ENCODE data around the gene SLC35E2B. TPM values are rescaled to one million over a fixed set of nuclear protein-coding genes. Genes with fewer than 3 reads are reported as not detected.
A peak's percentile ranks its signal among the peaks of the same experiment; 100 is the strongest.
"Not testable (repeated sequence)": the region's sequence is repeated elsewhere in the genome, so short reads cannot be mapped to it uniquely, and the experiment has no call there.

Gene SLC35E2B
- 17.6 and 20.1 TPM in 2 replicates for total RNA-seq (2014; rRNA removed; shearing (Covaris generic))
- polyA plus RNA-seq (2014; cell fraction: nucleus; rRNA removed): 20.1 and 31.9 TPM in 2 replicates

DNA sequence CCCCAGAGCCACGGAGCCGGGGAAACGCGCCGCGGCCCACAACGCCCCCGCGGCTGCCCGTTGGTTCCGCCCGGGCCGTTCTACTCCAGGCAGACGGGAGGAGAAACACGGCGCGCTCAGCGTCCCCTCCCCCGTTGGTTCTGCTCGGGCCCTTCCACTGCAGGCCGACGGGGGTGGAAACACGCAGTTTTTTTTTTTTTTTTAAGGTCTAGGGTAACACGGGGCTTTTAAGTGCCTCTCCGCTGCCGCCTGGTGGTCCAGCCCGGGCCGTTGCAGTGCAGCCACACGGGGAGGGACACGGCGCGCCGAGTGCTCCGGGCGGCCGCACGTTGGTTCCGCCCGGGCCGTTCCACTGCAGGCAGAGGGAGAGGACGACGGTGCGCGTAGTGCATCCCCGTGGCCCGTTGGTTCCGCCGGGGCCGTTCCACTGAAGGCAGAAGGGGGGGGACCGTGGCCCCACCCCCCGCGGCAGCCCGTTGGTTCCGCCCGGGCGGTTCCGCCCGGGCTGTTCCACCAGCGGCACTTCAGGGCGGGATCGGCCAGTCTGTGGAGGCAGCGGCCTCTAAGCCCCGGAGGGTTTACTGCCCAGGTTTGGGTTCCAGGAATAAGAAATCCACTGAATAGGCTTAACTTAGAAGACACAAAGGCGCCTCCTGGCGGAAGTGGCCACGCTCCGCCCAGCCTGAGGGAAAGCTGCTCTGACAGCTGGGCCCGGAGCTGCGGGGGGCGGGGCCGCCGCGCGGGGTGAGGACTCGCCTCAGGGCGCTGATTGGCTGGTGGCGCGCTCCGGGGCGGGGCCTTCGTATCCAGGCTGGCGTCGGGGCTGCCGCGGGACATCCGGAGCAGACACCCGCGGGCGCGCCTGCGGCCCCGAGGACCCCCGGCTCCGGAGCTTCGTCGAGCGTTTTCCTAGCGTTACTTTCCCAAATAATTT lies at the start of gene SLC35E2B:
Gene SLC35E2B (minus strand): TSS at position 82 of the 934 bp plus-strand sequence. CDS start 16,096 bp downstream, outside the sequence.
- DNase-seq (ENCODE audit: extremely low read depth, low read depth): peak; percentile 76

DNA sequence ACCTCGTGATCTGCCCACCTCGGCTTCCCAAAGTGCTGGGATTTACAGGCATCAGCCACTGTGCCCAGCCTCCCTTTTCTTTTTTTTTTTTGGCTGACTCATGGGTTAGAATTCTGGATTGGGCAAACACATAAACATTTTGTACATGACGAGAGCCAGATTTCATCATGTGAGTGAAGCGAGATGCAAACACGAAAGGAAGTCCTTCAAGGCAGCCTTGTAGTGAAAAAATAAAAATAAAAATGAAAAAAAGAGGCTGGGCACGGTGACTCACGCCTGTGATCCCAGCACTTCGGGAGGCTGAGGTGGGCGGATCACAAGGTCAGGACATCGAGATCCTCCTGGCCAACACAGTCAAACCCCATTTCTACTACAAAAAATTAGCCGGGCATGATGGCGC lies 48.4 kb upstream of the SLC35E2B start:
- DNase-seq (ENCODE audit: extremely low read depth, low read depth): peak; percentile 59

DNA sequence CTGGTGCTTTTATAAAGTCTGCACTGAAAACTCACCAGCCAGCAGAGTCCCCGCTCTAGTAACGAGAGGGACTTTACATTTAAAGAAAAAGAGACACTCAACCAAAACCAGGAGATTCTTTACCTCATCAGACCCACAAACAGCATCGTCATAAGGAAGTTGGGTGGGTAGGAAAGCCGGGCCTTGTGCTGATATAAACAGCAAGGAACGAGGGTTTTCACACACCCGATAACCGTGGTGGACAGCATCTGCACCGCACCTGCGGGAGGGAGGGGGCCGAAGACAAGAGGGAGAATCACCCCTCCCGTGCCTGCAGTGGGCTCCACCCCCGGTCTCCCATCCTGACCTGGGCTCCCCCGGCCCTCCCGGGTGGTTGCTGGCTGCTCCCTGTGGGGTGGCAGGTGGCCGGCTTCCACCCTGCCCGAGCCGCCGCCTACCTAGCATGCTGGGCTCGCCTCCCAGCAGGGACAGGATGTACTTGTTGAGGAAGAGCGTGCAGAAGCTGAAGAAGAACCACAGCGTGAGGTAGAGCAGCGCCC lies 46.3 kb upstream of the SLC35E2B start:
- DNase-seq (ENCODE audit: extremely low read depth, low read depth): not testable (repeated sequence)

DNA sequence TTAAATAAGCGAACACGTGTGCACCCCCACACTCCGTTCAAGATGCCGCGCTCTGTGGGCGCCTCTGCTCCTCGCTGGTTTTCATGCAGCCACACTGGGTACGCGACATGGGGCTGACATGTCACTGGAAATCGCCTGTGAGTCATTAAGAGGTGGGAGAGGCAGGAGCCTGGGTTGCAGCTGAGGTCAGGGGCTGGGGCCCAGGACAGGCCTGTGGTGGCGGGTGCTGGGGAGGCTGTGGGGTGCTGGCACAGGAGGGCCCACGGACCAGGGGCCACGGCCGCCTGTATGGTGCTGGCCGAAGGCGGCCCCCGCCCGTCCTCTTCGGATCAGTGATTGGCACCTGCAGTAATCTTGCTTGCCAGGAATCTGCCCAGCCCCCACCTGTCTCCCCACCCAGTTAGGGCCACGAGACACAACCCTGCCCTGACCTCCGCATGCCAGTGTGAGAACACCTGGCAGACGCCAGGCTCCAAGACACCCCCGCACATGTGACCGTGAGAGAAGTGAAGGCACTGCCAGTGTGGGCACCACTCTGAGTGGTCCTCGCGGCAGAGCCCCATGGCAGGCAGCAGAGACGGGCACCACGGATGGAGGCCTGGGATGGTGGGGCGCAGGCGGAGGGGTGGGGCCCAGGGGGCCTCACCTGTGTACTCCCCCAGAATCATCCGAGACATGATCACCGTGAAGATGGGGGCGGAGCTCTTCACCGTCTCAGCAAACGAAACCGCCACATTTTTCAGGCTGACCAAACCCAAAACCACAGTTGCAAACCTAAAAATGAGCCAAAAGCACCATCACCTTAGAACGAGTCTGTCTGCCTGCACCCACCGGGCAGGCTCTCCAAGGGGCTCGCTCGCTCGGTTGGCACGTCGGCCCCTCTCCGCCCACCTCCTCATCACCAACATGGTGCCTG lies 45.3 kb upstream of the SLC35E2B start:
- not testable (repeated sequence) for DNase-seq (ENCODE audit: extremely low read depth, low read depth)

DNA sequence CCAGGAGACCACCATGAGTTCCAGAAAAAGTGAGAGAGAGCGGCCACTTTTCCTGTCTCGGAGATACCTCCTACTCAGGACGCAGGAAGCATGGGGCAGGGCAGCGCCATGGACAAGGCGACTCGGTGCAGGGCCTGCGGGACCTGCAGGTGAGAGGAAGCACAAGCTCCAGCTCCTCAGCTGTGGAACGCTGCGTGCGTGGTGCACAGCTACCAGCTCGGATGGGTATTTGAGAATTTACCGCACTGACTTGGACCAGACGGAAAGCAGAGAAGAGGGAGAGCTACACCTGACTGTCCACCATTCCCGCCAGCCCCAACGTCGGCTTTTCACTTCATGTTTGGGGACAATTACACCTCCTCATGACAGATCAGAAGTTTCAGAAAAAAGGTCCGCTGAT lies 39.8 kb upstream of the SLC35E2B start:
- no peak for DNase-seq (ENCODE audit: extremely low read depth, low read depth)

DNA sequence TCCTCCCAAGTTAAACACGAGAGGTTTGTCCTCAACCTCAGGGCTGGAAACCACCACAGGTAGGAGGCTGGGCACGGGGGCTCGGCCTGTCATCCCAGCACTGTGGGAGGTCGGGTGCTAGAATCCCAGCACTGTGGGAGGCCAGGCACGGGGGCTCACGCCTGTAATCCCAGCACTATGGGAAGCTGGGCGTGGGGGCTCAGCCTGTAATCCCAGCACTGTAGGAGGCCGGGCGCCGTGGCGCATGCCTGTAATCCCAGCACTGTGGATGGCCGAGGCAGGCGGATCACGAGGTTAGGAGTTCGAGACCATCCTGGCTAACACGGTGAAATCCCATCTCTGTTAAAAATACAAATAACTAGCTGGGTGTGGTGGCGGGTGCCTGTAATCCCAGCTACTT lies 38.3 kb upstream of the SLC35E2B start:
- DNase-seq (ENCODE audit: extremely low read depth, low read depth): no peak

DNA sequence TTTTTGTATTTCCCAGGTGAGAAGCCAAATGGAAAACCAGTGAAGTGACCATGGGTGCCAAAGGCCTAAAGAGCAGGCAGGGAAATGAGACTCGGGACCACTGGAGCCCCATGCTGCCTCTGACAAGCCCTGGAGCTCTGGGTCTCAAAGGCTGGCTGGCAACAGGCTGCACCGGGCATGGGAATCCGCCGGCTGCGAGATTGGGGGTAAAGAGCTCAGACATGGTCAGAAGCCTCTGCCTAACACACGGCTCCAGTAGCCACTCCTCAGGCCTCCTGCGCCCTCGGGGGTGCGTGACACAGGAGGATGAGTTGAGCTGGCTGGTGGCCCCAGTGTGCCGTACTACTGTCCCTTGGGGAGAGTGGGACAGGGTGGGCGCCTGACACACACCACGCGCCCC lies 37.6 kb upstream of the SLC35E2B start:
- not testable (repeated sequence) for DNase-seq (ENCODE audit: extremely low read depth, low read depth)

DNA sequence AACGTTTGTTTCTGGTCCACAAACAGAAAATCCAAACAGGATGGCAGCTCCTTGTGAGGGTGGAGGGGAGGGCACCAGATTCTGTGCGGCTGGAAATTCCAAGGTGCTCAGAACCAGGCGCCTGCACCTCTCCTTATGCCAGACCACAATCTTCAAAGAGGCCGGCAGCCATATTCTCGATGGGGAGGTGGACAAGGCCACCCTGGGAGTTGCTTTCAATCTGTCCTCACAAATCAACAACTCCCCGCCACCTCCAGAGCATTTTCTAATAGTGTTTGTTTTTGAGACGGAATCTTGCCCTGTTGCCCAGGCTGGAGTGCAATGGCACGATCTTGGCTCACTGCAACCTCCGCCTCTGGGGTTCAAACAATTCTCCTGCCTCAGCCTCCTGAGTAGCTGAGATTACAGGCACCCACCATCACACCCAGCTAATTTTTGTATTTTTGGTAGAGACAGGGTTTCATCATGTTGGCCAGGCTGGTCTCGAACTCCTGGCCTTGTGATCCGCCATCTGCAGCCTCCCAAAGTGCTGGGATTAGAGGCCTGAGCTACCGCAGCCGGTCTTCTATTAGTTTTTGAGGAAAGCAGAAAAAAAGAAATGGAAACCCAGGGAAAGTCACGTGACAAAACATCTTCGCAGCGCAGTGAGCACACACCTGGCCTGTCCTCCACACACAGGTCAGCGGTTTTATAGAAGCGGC lies 36.7 kb upstream of the SLC35E2B start:
- not testable (repeated sequence) for DNase-seq (ENCODE audit: extremely low read depth, low read depth)

DNA sequence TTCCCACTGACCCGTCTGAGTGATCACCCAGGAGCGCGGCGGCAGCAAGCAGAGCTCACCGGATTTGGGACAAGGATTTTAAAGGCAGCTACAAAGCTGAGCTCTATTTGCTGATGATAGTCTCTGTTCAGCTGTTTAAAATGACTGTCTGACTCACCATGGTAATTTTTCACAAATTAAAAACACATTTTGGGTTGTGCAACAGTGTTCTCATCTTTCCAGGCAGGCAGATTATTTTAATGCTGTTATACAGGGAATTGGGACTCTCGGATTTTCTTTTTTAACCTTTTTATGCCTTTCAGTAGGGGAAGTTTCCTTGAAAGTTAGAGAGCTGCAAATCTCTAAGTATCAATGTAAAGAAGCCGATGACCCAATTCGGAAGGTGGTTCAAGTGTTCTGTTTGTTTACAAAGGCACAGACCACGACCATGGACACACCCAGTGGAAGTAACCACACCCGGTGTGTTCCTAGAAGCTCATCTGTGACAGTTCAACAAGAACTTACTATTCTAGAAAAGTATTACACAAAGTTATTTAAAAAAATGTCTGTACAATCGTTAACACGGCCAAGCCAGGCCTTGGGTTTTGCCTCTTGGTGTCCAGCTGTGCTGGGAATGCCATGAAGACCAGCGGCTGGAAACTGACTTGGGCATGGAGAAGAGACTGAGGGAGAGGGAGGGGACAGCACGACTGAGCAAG lies 35.9 kb upstream of the SLC35E2B start:
- peak; percentile 34 for DNase-seq (ENCODE audit: extremely low read depth, low read depth)

DNA sequence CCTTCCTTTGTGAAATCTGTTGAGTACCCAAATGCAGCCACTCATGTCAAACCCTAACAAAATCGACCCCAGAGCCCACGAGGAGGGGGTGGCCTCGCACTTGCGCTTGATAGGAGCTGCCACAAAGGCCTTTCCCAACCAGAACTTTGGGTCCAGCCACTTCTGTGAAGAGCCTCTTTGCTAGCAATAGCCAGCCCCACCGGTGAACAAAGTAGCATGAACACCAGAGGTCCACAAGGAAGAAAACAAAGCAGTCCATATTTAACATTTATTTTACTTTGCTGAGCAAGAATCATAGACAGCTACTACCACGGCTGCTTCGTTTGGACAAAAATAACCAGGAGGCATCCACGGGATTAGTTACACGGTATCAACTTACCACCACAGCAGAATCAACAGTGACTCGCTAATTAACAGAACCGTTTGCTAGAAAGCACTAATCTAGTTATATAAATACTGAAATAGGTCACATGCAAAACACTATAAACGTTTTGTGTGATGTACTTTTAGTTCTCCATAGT lies 34.6 kb upstream of the SLC35E2B start:
- DNase-seq (ENCODE audit: extremely low read depth, low read depth): not testable (repeated sequence)

DNA sequence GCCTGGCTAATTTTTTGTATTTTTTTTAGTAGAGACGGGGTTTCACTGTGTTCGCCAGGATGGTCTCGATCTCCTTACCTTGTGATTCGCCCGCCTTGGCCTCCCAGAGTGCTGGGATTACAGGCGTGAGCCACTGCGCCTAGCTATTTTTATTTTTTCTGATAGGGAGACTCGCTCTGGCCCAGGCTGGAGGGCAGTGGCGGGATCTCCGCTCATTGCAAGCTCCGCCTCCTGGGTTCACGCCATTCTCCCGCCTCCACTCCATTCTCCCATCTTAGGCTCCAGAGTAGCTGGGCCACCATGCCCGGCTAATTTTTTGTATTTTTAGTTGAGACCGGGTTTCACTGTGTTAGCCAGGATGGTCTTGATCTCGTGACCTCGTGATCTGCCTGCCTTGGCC lies 33.5 kb upstream of the SLC35E2B start:
- not testable (repeated sequence) for DNase-seq (ENCODE audit: extremely low read depth, low read depth)

DNA sequence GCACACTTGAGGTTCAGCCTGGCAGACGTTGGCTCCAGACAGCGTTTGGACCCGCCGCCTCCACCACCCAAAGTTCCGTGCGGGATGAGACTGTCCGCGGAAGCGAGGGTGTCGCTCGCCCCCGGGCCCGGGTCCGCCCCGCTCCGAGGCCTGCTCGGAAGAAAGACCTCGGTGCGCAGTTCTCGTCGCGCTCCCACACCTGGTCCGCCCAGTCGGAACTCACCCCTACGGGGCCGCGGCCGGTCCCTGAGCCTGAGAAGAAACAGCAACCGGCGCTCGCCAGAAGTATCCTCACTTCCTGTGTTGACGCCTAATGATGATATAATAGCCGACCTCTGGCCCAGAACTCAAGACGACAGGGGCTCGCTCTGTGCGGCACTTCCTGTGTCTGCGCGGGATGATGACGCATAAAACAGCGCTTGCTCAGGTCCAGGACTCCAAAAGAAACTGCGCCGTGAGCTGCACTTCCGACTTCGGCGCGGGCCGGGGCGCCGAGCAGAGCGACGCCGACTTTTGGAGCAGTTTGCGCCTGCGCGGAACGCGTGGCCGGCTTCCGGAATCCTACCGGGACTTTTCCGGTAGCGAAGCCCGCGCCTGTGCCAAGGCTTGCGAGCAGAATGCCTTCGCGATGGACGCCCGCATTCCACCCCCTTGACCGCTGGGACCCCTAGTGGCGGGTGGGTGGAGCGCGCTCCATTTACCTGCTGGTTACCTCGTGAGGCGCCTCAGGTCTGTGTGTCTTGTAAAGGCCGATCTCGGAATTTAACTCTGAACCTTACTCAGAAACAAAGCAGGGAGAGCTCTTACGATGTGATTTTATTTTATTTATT lies 31.7 kb upstream of the SLC35E2B start, which contains the start of gene CDK11A:
Gene CDK11A (minus strand): TSS at position 323 of the 830 bp plus-strand sequence. CDS start 1,539 bp downstream, outside the sequence.
- peak; percentile 98 for DNase-seq (ENCODE audit: extremely low read depth, low read depth)

DNA sequence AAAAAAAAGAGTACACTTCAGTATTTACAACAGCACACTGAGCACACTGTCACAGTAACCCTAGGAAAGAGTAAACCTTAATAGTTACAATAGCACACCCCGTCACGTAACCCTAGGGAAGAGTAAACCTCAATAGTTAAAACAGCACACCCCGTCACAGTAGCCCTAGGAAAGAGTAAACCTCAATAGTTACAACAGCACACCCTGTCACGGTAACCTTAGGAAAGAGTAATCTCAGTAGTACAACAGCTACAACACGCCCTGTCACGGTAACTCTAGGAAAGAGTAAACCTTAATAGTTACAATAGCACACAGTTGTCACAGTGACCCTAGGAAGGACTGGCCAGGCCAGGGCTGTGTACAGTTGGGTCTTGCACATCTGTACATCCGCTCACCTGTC lies 28.6 kb upstream of the SLC35E2B start:
- no peak for DNase-seq (ENCODE audit: extremely low read depth, low read depth)

DNA sequence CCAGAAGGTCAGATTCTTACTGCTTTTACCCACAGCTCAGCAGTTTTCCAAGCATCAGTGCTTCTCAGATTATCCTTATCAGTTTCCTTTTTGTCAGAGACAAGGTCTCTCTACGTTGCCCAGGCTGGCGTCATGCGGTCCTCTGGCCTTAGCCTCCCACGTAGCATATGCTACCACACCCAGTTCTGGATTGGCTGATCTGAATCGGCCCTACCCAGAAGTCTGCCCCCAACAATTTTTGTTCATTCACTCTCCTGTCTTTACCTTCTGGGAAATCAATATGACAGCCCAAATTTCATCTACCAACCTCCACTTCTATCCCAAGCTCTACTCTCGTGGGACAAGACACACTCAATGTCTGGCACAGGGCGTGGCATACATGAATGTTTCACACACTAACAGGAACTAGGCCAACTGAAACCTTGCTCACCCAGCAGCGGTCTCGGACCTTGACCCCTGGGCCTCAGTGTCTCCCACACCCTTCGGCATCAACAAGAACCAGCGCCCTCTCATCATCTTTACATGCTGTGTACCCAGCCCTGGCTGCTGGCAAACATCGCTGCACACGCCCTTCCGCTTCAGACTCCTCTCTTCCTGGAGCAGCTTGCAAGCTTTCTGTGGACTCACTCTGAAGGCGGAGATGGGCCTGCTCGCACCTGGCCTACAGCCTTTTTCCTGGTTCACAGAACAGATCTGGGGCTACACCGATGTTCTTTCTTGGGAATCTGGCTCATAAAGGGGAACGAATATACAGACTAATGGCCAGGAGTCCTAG lies 22.7 kb upstream of the SLC35E2B start:
- DNase-seq (ENCODE audit: extremely low read depth, low read depth): not testable (repeated sequence)

DNA sequence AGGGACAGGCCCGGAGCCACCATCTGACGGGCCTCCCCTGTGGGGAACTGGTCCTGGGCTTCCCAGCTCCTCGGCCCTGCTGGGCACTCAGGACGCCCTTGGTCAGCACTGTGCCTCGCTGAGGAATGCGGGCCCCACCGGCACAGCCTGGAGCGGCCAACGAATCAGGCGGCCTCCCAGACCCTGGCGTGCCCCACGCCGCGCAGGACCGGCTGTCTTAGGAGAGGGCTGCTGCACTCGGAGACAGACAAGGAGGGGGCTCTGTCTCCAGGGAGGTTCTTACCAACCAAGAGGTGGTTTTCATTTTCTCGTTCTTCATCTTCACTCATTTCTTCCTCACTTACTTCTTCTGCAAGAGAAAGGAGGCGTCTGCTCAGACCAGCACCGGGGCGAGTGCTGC lies 15.3 kb upstream of the SLC35E2B start:
- DNase-seq (ENCODE audit: extremely low read depth, low read depth): not testable (repeated sequence)

DNA sequence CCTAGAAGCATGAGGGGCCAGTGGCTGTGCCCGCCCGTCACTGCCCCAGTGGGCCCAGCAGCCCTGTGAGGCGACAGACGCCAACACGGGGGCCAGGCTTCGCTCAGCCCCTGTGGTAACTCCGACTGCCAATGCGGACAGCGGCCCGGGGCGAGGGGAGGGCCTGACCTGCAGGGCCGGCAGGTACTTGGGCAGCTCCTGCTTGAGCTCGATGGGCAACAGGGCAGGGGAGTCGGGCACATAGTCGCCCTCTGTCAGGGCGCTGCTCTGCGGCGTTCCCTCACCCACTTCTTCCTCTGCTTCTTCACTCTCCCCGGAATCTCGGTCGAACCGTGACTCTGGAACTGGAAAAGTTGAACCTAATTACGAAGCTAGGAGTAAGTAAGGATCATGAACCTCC lies 14.6 kb upstream of the SLC35E2B start:
- not testable (repeated sequence) for DNase-seq (ENCODE audit: extremely low read depth, low read depth)

DNA sequence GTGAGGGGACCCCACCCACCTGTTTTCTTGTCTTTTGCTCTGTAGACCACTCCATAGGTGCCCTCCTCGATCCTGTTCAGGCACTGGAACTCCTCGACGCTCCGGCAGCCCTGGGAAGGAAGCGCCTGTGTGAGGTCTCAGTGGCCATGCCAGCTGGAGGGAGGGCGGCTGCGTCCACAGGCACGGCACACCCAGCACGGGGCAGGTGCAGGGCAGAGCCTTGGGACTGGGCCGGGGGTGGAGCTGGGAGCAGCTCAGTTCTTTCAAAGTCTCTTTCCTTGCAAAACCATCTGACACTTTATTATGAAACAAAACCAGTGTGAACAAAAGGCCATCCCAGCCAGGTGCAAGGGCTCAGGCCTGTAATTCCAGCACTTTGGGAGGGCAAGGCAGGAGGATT lies 13.0 kb upstream of the SLC35E2B start:
- DNase-seq (ENCODE audit: extremely low read depth, low read depth): not testable (repeated sequence)
